Kidney capillary endothelial cell (primary cell): Measurements from ENCODE around the gene GPA33.

Experiments used
- DNase-seq: peaks from one replicate; pipeline ENCODE4 v3.0.0-alpha.2; 2018; ENCODE audit warnings: low spot score

GPA33 gene

GRCh38 chr1:167117225-167117624 is 27.0 kb upstream of the GPA33 start:
- DNase-seq, result no peak

DNA sequence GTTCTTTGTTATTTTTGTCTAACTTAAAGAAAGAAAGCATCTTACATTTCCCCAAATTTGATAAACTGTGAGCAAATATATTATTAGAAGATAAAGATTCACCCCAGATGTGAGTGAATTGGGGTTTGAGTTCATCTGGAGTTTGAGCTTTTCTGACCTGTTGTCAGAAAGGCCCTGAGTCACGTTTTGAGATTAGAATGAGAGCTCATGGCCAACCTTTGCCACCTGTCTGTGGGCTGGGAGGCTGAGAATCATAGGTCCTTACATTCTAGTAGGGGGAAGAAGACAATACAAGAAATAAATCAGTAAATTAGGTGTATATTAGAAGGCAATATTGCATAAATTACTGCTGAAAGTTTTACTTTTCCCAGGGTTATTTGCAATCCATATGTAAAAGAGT is 26.0 kb upstream of the GPA33 start:
- no peak for DNase-seq

- DNase-seq, result no peak
Observed at GRCh38 chr1:167115655-167116054, 25.5 kb upstream of the GPA33 start.

DNA sequence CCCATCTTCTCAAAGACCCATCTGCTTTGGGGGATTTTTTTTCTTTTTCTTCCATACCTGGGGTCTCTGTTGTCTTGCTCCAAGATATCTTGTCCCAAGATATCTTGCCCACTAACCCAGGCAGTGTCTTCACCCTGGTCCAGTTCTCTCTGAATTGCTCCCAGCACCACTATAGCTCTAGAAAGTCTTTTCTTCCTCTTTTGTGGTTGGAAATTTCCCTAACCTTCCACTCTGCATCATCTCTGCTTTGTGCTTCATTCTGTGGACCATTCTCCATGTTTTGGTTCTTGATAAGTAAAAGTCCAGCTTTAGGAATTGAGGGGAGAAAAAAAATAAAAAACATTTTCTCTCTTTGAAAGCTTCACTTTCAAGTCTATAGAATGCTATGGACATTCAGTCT is 24.5 kb upstream of the GPA33 start:
- DNase-seq, result no peak

GRCh38 chr1:167111868-167112709 is 21.9 kb upstream of the GPA33 start:
- no peak for DNase-seq

DNA sequence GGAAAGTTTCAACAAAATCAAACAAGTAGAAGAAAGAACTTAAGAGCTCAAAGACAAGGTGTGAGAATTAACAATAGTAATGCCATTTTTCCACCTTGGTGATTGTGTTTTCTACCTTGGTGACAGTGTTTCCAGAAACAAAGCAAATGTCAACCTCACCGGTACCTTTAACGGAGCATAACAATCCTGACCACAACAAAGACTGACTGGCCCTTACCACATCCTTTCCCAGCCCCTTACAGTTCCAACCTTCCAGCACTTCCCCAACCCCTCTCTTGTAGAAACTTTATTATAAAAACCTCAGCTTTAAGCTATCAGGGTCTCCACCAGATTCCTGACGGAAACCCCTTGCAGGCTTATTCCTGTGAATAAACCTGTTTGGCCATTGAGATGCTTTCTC is 20.4 kb upstream of the GPA33 start:
- no peak for DNase-seq

- DNase-seq, result no peak
Observed at GRCh38 chr1:167109125-167109524, 18.9 kb upstream of the GPA33 start.

DNA sequence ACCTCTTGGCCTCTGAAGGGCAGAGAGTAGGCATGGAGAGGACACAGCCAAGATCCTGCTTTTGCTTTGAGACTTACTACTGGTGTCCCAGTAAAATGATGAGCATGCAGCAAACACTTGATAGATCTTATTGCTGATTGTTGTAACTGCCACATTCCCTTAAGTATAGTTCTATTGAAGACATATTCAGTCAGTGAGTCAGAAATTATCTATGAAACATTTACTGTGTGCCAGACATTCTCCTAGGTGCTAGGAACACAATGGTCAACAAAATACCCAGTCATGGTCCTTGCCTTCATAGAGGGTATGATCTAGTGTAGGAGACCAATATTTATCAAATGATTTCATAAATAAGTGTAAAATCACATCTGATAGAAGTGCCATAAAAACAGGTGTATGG is 17.3 kb upstream of the GPA33 start:
- no peak for DNase-seq

- DNase-seq, result no peak
Observed at GRCh38 chr1:167106119-167106461, 15.9 kb upstream of the GPA33 start.

DNA sequence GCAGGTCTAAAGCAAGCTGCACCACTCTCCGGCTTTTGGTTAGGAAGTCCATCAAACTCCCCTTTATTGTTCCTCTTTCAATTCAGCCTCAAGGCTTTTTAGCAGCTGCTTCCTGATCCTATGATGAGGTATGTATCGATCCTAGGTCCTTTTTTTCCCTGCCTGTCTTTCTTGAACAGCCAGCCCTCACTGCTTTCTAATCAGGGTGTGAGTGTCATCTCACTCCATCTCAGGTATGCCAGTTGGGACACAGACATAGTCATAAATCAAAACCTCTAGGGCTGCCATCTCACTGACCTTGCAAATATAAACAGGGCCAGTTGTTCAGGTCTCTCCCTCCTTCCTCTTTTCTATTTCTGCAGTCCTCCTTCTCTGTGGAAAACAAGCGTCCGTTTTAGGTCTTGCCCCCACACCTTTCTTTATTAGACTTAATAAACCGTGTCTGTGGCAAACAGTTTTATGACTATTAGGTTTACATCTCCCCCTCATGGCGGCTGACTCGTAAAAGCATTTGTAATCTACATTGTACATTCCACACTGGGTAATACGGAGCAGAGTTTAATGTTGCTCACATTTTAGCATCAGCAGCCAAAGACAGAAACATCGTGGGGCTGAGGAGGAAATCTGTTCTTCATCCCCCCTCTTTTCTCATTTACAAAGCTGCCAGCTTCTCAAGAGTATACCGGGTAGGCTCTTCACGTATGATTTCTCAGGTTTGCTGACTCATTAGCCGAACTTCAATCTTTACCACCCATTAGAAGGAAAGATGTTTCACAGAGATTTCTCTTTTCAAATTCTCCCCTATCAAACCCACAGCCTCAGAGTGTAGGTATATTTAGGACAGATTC is 15.3 kb upstream of the GPA33 start:
- DNase-seq, result no peak

DNA sequence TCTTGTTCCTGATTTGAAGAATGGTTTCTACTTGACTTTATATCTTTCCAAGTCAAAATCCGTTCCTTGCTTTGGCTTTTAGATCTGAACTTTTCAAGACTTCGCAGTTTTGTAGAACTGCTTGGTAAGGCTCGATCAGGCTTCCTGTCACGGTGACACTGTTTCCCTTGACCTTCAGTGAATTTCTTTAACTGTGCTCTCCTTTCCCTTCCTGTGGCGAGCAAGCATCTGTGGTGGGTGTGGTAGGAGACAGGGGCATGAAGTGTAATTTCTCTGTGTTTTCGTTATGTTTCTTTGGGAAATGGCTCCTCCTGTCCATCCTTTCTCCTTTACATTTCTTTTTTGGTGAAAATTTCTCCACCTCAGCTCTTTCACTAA is 14.1 kb upstream of the GPA33 start:
- no peak for DNase-seq

DNA sequence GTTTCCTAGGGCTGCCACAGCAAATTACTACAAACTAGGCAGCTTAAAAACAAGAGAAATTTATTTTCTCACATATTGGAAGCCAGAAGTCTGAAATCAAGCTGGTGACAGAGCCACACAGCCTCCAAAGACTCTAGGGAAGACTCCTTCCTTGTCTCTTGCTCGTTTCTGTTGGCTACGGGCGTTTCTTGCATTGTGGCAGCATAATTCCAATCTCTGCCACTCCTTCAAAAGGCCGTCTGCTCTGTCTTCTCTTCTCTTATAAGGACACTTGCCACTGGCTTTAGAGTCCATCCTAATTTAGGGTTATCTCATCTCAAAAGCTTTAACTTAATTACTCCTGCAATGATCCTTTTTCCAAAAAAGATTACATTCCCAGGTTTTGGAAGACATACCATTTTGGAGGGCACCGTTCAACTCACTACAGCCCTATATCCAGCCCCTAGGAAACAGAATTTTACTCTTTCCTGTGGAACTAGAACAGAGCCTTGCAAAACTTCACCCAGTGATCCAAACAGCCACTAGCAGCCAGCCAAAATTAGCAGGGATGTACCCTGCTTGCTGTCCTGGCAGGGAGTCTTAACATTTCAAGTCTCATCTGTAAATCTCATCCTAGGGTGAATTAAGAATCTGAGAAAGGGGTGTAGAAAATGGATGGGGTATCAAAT is 12.9 kb upstream of the GPA33 start:
- no peak for DNase-seq

DNA sequence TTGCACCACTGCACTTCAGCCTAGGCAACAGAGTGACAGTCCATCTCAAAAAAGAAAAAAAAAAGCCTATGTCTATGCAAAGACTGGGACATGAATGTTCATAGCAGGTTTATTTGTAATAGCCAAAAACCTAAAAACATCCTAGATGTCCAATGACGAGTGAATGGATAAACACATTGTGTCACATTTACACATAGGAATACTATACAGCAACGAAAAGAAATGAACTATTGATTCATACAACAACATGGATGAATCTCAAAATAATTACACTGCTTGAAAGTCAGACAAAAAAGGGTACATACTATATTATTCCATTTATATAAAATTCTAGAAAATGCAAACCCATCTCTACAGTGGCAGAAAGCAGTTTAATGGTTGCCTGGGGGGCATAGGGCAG is 11.6 kb upstream of the GPA33 start:
- no peak for DNase-seq

DNA sequence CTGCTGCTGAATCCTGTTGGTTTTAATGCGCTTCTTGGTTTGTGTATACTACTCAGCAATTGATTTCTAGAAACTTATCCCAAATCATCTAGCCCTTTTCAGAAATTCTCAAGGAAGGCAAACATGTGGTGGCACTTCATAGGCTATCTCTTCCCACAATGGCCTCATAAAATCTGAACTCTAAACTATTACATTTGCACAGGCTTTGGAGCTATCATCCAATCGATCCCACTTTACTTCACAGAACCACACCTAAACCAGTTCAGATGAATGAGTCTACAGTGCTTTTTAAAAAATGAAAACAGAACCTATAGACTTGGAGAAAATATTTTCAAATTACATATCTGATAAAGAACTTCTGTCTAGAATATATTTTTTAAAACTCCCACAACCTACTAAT is 10.6 kb upstream of the GPA33 start:
- no peak for DNase-seq

DNA sequence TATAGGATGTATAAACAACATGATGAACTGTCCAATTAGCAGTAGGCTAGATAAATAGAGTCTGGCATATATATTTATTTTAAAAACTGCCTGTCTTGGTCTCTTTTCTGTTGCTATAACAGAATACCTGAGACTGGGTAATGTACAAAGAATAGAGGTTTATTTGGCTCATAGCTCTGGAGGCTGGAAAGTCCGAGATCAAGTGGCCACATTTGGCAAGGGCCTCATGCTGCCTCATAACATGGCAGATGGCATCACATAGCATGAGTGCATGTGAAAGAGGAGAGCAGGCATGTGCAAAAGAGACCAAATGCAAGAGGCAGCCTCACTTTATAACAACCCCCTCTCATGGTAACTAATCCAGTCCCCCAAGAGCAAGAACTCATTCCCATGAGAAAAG is 9.7 kb upstream of the GPA33 start:
- DNase-seq, result no peak

GRCh38 chr1:167095368-167095767 is 5.2 kb upstream of the GPA33 start:
- DNase-seq, result no peak

- no peak for DNase-seq
Observed at GRCh38 chr1:167094690-167095089, 4.5 kb upstream of the GPA33 start.

- no peak for DNase-seq
Observed at GRCh38 chr1:167093846-167094516, 3.8 kb upstream of the GPA33 start, which contains the start of gene STYXL2. Gene STYXL2 (plus strand): TSS chr1:167094075. CDS start chr1:167094850, 775 bp downstream.

- DNase-seq, result no peak
Observed at GRCh38 chr1:167092653-167093052, 2.5 kb upstream of the GPA33 start.

DNA sequence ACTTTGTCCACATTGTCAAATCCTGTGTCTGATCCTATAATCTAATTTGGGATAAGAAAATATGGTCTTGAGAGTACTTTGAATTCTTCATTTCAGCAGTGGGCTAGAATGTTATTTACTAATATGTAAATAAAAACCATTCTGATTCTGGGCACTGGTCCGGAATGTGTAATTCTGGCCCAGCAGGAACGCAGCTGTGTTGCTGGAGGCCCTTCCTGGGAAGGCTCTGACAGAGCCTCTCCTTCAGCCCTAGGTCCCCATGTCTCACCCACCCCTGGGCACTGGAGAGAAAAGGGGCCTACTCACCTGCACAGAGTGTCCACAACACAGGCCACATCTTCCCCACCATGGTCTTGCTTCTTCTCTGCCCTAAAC is 251 bp downstream of the GPA33 start:
- DNase-seq, result no peak

DNA sequence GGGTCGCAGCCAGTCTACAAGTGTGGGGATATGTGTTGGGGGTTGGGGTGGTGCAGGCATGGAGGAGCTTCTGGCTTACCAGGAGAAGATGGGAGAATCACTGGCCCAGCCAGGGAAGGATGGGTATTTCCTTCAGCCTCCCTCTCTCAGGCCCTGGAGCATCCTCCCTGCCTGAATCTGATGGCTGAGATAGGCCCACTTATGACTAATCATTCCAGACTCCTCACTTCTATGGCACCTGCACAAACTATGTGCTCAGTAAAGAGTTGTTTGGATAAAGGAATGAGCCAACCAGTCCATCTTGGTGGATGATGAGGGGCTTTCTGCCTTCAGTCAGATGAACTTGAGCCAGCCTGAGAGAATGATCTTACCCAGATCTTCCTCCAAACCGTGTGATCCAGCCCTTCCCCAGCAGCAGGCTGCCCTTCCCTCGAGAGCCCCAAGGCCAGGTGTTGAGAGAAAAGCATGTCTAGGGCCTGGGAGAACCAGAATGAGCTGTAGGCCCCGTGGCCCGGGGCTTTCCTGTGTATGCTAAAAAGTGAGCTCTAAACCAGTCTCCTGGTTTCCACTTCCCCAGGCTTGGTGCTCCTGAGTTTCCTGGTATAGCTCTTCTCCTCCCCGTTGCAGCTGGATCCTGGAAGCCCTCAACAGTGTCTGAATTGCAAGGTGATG is 1.3 kb downstream of the GPA33 start:
- no peak for DNase-seq

DNA sequence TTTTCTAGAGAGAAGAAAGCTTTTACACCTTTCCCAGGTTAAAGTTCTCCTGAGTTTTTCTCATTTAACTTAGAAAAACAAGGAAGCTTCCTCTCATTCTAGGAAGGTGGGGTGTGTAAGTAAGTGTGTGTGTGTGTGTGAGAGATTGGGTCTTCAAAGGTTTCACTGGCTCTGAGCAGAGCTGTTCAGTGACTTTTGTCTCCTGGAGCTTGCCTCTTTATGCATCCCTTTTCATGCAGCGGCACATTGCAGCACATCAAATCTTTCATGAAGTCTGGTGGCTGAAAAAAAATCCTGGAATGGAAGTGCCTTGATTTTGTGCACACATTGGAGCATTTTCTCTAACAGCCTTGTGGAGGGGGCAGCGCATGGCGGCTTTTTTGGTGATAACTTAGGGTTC is 3.4 kb downstream of the GPA33 start:
- DNase-seq, result no peak
